GM18909 (cell line): ENCODE data around the gene CSGALNACT2.
"Not testable (repeated sequence)": the region's sequence is repeated elsewhere in the genome, so short reads cannot be mapped to it uniquely, and the experiment has no call there.

Source experiments
- ATAC-seq: cut with Tn5 transposase; IDR thresholded peaks from one replicate; pipeline ENCODE4 v1.9.1; 2021; ENCODE audit warnings: mild to moderate bottlenecking; ENCODE audit not compliant: unreplicated experiment, poor library complexity

CSGALNACT2 gene

DNA sequence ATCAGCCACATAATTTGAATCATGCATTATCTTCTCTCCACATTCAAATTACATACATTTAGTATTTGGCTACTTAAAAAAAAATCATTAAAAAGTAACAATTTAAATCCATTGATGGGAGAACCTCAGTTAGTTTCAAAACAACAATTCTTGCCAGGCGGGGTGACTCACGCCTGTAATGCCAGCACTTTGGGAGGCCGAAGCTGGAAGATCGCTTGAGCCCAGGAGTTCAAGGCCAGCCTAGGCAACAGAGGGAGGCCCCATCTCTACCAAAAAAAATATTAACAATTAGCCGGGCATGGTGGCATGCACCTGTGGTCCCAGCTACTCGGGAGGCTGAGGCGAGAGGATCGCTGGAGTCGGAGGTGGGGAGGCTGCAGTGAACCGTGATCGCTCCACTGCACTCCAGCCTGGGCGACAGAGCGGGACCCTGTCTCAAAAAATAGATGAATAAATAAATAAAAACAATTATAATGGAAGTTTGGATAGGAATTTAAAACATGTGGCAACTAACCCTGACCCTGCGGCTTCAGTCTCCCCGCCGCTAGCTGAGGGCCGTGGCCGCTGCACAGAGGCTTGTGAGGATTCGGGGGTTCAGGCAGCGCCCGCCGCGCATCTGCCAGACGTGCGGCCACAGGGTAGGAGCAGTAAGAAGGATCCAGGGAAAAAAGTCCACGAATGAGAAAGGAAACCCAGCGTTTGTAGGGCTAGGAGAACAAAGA, 1.1 kb upstream of the CSGALNACT2 start:
- ATAC-seq: no peak

GRCh38 chr10:43137717-43138020, 576 bp upstream of the CSGALNACT2 start:
- peak; percentile 22 for ATAC-seq

DNA sequence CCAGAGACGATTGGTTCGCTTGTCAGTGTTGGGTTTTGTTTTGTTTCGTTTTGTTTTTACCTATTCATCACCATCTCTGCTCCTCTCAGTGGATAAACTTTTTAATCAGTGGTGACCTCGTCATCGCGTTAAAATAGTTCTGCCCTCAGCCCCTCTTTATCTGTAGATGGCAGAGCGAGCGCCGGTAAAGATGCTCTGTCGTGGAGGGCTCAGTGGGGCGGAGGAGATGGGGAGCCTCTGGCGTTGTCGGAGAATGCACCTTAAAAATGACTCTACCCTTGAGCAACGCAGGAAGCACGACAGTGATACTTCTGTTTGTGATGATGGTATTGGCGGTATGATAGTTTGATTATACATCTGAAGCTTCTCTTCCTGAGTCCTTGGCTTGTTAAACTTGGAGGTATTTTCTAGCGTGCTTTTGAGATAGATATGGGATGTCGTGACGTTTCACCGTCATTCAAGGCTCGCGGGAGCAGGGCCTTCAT, 554 bp downstream of the CSGALNACT2 start:
- peak; percentile 44 for ATAC-seq

GRCh38 chr10:43141421-43141820, 3.2 kb downstream of the CSGALNACT2 start:
- peak; percentile 13 for ATAC-seq

DNA sequence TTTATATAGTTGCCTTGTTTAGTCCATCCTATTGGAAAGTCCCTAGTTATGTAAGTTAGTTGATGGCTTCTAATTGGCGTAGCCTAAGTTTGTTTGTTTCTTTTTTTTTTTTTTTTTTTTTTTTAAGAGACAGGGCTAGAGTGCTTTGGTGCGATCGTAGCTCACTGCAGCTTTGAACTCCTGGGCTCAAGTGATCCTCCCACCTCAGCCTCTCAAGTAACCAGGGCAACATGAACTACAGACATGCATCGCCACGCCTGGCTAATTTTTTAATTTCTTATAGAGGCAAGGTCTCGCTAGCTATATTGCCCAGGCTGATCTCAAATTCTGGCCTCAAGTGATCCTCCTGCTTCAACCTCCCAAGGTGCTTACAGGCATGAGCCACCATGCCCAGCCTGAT, 7.1 kb downstream of the CSGALNACT2 start:
- ATAC-seq: no peak

DNA sequence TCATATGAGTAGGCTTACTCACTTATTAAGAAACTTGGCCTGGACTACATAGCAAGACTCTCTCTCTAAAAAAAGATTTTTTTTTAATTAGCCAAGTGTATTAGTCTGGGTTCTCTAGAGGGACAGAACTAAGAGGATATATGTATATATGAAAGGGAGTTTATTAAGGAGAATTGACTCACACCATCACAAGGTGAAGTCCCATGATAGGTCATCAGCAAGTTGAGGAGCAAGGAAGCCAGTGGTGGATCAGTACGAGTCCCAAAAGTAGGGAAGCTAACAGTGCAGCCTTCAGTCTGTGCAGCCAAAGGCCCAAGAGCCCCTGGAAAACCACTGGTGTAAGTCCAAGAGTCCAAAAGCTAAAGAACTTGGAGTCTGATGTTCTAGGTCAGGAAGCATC, 7.7 kb downstream of the CSGALNACT2 start:
- ATAC-seq: not testable (repeated sequence)

DNA sequence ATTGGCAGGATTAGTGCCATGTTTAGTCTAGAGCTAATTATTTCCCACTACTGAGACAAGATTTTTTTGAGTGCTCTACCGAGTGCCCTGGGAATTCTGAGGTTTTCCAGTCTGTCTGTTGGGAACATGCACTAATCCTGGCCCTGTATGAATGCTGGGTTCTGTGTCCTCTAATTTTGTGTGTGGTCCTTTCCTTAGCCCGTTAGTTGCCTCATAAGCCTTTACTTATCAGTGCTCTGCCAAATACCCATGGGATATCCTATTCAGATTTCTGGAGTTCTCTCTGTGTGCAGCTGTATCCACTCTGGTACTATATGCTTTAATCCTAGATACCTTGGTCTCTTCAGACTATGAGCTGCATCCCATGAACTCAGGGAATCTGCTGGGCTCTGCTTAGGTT, 13.1 kb downstream of the CSGALNACT2 start:
- ATAC-seq: no peak

DNA sequence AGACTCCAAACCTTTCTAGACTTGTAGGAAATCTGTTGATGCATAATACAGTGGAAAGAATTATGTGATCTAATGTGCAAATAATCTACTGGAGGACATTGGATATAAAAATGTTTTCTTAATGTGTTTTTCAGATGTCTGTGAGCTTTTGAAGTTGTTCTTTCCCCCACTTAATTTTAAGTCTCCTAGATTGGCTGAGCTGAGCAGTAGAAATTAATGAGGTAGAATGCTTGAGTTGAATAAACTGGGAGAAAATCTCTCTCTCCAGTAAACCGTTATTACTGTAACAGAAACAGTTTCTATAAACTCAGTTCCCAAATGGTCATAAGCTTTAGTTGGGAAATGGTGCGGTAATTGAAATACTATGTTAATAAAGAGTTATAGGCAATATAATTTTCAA, 15.7 kb downstream of the CSGALNACT2 start:
- ATAC-seq: no peak

DNA sequence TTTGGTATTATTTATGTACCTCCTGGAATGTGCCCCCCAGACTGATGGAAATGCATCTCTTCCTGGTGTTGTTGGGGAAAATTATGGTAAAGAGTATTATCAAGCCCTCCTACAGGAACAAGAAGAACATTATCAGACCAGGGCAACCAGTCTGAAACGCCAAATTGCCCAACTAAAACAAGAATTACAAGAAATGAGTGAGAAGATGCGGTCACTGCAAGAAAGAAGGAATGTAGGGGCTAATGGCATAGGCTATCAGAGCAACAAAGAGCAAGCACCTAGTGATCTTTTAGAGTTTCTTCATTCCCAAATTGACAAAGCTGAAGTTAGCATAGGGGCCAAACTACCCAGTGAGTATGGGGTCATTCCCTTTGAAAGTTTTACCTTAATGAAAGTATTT, 17.0 kb downstream of the CSGALNACT2 start:
- ATAC-seq: no peak

DNA sequence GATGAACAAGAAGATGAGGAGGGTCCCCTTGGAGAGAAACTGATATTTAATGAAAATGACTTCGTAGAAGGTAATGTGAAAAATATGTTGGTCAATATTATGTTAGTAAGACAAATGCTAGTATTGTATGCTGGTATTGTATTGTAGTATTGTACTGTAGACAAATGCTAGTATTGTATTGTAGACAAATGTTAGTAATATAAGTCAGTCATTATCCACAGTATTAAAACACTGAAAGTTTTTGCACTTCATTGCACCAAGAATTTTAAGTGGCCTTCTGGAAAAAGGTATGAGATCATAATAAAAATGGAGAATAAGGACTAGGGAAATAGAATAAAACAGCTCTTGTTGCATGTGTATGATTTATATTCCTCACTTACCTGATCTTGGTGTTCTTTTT, 17.5 kb downstream of the CSGALNACT2 start:
- no peak for ATAC-seq

GRCh38 chr10:43156590-43157341, 18.5 kb downstream of the CSGALNACT2 start:
- ATAC-seq: no peak

DNA sequence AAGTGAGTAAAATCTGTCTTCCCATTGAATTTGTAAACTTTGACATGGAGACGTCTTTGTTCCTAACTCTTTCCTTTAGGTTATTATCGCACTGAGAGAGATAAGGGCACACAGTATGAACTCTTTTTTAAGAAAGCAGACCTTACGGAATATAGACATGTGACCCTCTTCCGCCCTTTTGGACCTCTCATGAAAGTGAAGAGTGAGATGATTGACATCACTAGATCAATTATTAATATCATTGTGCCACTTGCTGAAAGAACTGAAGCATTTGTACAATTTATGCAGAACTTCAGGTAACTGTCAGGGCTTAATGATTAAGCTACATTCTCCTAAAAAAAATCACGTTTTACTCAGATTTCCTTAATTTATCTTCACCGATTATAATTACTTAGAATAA, 20.4 kb downstream of the CSGALNACT2 start:
- ATAC-seq: no peak

DNA sequence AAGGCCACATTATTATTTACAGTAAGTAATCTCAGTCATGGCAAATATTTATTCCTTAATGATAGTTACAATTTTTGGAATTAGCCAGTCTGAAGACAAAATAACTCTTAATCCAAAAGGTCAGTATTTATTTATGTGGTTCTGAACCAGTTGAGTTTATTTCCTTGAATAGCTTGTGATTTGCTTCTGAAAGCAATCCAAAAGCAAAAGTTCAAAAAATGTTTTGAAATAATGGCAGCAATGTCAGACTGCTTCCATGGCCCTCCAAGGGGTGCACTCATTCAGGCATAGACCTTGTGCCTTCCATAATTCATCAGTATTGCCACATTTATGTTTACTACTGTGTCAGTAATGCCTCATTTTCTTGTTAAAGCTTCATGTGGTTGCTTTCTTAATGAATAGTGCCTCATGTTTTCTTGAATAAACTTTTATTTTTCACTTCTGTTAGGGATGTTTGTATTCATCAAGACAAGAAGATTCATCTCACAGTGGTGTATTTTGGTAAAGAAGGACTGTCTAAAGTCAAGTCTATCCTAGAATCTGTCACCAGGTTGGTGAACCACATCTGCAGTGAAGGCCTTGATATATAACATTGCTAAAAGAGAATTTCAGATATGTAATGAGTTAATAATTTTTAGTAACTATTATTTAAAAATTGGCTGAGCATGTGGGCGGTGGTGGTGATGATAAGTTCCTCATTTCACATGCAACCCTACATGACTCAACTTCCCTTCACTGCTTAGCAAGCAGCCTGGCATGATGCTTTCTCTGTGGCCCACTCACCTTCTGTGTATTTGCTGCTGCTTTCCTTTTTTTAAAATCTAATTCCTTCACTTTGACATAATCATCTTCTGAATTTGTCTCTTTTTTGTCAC, 22.0 kb downstream of the CSGALNACT2 start:
- ATAC-seq: peak; percentile 76

DNA sequence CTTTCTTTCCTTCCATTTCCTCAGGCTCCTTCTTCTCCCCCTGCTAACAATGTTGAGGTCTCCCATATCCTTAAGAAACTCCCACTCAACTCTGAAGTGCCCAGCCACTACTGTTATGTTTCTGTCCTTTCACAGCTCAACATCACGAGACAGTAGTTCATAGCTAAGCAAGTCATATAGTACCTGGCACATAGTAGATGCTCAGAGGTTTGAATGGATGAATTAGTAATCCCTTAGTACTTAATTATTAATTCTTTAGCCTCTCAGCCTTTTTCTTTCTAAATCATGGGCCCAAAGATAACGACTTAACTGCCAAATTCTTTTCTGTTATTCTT, 22.6 kb downstream of the CSGALNACT2 start:
- ATAC-seq: peak; percentile 85

DNA sequence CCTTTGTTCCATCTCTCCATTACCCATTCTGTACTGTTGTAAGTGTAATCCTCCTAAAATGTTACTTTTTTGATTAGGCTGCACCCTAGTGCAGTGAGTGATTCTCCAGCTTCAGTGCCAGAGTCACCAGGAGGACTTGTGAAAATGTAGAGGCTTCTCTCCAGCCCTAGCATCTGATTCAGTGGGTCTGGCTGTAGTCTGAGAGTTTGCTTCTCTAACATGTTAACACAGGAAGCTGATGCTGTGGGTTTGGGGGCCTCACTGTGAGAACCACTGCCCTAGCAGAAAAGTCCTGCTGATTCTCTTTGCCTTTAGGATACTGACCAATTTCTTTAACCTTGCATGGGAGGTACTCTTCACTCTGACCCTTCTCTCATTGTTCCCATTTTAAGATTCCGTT, 24.4 kb downstream of the CSGALNACT2 start:
- no peak for ATAC-seq

DNA sequence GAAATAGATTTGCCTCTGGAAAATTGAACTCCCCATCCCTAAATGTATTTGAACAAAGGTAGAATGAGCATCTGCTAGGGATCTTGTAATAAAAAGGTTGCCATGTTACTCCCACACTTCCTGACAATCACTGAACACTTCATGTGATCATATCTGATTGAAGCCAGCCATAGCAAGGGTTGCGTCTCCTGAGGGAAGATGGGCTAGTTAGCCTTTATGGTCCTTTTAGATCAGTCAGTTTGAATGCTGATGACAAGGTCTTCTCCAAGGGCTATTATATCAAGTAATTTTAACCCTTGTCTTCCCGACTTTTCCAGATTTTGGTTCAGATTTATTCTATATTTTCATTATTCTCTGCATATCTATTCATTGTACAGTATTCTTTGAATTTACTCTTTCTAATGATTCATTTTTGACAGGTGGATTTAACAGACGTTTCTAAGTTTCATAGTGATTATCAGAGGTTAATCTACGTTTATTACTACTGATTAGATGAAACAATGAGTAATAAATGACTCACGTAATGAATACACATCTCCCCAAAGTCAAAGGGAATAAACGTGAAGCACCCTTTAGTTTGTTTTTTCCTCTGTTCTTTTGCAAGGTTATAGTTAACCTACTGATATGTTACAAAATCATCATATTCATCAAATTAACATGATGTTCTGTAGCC, 28.1 kb downstream of the CSGALNACT2 start:
- peak; percentile 32 for ATAC-seq

DNA sequence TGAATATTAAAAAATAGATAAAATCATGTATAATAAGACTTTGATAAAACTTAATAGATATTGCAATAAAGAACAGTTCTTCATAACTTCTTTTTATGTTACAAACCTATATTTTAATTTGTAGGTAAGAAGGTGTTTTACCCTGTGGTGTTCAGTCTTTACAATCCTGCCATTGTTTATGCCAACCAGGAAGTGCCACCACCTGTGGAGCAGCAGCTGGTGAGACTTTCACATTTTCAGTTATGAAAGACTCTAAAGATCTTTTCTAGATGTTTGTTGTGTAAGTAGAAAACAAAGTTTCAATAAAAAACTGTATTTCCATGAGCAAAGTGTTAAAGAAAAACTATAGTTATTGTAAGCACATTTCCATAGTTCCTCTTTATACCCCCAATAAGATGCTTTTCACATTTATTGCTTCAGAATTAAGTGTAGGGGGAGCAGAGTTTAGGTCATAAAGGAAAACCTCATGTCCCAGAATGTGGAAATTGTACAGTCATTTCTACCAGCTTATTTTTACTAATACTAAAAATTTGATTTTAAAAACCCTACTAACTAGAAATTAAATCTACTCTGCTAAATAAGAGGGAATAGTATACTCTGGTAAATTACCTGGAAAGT, 28.7 kb downstream of the CSGALNACT2 start:
- peak; percentile 87 for ATAC-seq

DNA sequence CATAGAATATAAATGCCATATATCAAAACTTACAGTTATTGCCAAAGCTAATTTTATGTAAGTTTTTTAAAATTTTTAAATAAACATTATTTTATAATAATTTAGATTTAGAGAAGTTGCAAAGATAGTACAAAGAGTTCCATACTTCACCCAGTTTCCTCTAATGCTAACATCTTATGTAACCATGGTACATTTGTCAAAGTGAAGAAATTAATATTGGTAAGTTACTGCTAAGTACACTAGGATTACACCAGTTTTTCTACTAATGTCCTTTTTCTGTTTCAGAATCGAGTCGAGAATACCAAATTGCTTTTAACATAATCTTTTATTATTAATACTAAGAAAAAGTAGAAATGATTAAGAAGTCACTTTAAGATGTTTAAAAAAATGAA, 29.2 kb downstream of the CSGALNACT2 start:
- ATAC-seq: no peak

GRCh38 chr10:43170491-43170890, 32.2 kb downstream of the CSGALNACT2 start:
- ATAC-seq: no peak

- peak; percentile 48 for ATAC-seq
These were observed 34.4 kb downstream of the CSGALNACT2 start for GRCh38 chr10:43172645-43173044.
